Stomach (tissue), 9 donors: ENCODE results near the gene REPIN1. TPM values are rescaled to one million over a fixed set of nuclear protein-coding genes. Genes with fewer than 3 reads are reported as not detected.
A peak's percentile ranks its signal among the peaks of the same experiment; 100 is the strongest.

ENCODE experiments used
- DNase-seq, 2 donors: peaks; one replicate each; pipeline versions ENCODE4 v3.0.0 to v3.0.0-alpha.2; 2013 to 2019
- H3K27ac ChIP-seq, 5 donors: fragments of 200-600 bp in 4 of 5; sonication (generic) in 4 of 5; one replicate each; pipeline ENCODE4 v1.5.1; 2013 to 2019; ENCODE audit warnings: mild to moderate bottlenecking in 1 of 5, moderate library complexity in 1 of 5
- H3K27me3 ChIP-seq, 3 donors: fragments of 200-600 bp; sonication (generic); one replicate each; pipeline ENCODE4 v1.5.1; 2017 to 2019; ENCODE audit warnings: mixed run types in 1 of 3
- H3K36me3 ChIP-seq, 4 donors: fragments of 200-600 bp; sonication (generic); 1 replicate in 3 of 4; 2 replicates in 1 of 4; pipeline ENCODE4 v1.5.1; 2016 to 2019
- H3K4me1 ChIP-seq, 4 donors: fragments of 200-600 bp; sonication (generic); one replicate each; pipeline ENCODE4 v1.5.1; 2016 to 2019
- H3K4me3 ChIP-seq, 4 donors: fragments of 200-600 bp; sonication (generic) in 3 of 4; one replicate each; pipeline ENCODE4 v1.5.1; 2016 to 2019; ENCODE audit warnings: mild to moderate bottlenecking in 1 of 4
- H3K9me3 ChIP-seq, 4 donors: fragments of 200-600 bp; sonication (generic); one replicate each; pipeline ENCODE4 v1.5.1; 2016 to 2019
- EP300 ChIP-seq: sonication (generic); formaldehyde crosslinking; IDR thresholded peaks from one replicate; pipeline ENCODE4 v1.6.1; 2017; ENCODE audit warnings: antibody characterized with exemption
- POLR2A ChIP-seq, 4 donors: fragments of 450-650 bp; IDR thresholded peaks; one replicate each; pipeline ENCODE4 v1.6.1; 2016; ENCODE audit warnings: antibody characterized with exemption in 4 of 4, control low read depth in 2 of 4, mild to moderate bottlenecking in 1 of 4, moderate library complexity in 1 of 4
- POLR2AphosphoS5 ChIP-seq, 3 donors: sonication (generic); formaldehyde crosslinking; IDR thresholded peaks; one replicate each; pipeline ENCODE4 v1.6.1; 2016; ENCODE audit warnings: antibody characterized with exemption in 3 of 3
- WGBS, 5 donors: extraction: QIAGEN DNeasy Blood & Tissue Kit in 3 of 5; methylation state at CpG; one replicate each; pipeline versions ENCODE4 v1.1.5 to v1.1.7; 2013 to 2018; 5-methylcytosine and 5-hydroxymethylcytosine counted together
- intact Hi-C: fragments of 100-400 bp; cut with DNase I; formaldehyde crosslinking; loops from one replicate; pipeline ENCODE4 v1.15.1; 2023; ENCODE audit warnings: low total_unique reads
- polyA plus RNA-seq, 3 donors: library from polyadenylated mRNA; stranded (reverse); fragments of 200-250 nt; gene quantifications; one replicate each; pipeline ENCODE4 v1.2.3, GENCODE V29; 2013
- total RNA-seq, 5 donors: library from RNA; depleted of rRNA; stranded (reverse); fragments of >200 nt; gene quantifications; one replicate each; pipeline versions ENCODE4 v1.1.0 to v1.2.3, GENCODE V29; 2014 to 2016
- TF ChIP-seq, protein P1 (sequence below), 7 experiments: fragments of 450-650 bp in 4 of 7; fragments of 200-600 bp in 3 of 7; sonication (generic) in 3 of 7; IDR thresholded peaks; one replicate each; pipeline ENCODE4 v1.5.1; 2016 to 2019; ENCODE audit warnings: antibody characterized with exemption in 7 of 7, control low read depth in 2 of 7, mild to moderate bottlenecking in 1 of 7
- donor health status: healthy with polysubstance abuse.
- donor health status: Bipolar disorder and iron deficiency.
- donor health status: healthy.

Gene REPIN1
- total and polyA plus RNA-seq, 8 donors, result 35.9 to 298 (median 49.3) TPM

GRCh38 chr7:150365194-150365593 lies 3.4 kb upstream of the REPIN1 start:
- 86 to 95% (median 92%) methylated on average over 10 of the region's 10 CpGs for WGBS, 5 donors
- peaks cover 18 to 34% (median 22%) of the 10 kb centered on the region in 4 donors for H3K4me1 ChIP-seq
- H3K36me3 ChIP-seq, result no peaks in the 10 kb centered on the region
- no peak overlapping the region for H3K4me3 ChIP-seq
- H3K27ac ChIP-seq, result no peak overlapping the region
- H3K9me3 ChIP-seq, result no peaks in the 10 kb centered on the region
- intact Hi-C loops, result loop anchor here (10.0 kb wide), 1 partner anchor 50 kb away; no protein-coding TSS in a partner anchor
- no peak for TF ChIP-seq POLR2A (IDR thresholded peaks at IDR 0.05)
- no peak for TF ChIP-seq EP300
- TF ChIP-seq, protein P1, sequence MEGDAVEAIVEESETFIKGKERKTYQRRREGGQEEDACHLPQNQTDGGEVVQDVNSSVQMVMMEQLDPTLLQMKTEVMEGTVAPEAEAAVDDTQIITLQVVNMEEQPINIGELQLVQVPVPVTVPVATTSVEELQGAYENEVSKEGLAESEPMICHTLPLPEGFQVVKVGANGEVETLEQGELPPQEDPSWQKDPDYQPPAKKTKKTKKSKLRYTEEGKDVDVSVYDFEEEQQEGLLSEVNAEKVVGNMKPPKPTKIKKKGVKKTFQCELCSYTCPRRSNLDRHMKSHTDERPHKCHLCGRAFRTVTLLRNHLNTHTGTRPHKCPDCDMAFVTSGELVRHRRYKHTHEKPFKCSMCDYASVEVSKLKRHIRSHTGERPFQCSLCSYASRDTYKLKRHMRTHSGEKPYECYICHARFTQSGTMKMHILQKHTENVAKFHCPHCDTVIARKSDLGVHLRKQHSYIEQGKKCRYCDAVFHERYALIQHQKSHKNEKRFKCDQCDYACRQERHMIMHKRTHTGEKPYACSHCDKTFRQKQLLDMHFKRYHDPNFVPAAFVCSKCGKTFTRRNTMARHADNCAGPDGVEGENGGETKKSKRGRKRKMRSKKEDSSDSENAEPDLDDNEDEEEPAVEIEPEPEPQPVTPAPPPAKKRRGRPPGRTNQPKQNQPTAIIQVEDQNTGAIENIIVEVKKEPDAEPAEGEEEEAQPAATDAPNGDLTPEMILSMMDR (IDR thresholded peaks at IDR 0.05), result no peak
- TF ChIP-seq POLR2AphosphoS5 (IDR thresholded peaks at IDR 0.05), result no peak
- no peaks in the 10 kb centered on the region for H3K27me3 ChIP-seq
- DNase-seq, result no peak

DNA sequence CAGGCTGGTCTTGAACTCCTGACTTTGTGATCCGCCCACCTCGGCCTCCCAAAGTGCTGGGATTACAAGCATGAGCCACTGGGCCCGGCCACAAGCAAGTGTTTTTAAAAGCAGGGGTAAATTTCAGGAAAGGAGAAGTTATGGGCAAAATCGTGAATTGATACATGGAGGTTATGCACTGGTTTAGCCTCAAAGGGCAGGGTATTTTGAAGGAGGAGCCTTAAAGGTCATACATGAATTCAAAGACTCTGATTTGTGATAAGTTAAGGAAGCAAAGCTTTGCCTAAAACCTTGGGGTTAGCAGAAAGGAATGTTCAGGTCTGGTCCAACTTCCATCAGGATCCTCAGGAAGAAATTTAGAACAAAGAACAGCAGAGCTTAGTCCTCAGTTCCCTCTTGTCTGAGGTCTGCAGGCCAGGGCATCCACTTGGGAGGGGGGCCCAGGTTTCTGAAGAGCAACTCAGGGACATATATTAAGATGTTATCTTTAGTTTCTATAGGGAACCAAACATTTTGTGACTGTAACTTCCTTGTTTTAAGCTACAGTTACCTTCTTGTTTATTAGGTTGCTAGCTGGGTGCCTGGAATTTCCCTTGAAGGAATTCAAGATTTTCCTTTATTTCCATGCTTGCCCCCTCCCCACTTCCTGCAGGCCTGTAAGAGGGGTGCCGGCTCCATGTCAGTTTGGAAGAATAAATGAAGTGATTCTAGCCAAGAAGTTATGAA lies 2.8 kb upstream of the REPIN1 start:
- TF ChIP-seq EP300 (no peak), POLR2A (IDR thresholded peaks at IDR 0.05) (no peak), POLR2AphosphoS5 (IDR thresholded peaks at IDR 0.05) (no peak)
- TF ChIP-seq, protein P1 (IDR thresholded peaks at IDR 0.05), result no peak
- Histone ChIP-seq H3K4me3 (no peak overlapping the region), H3K9me3 (no peaks in the 10 kb centered on the region), H3K36me3 (peaks cover 0 to 2% (median 1%) of the 10 kb centered on the region in 4 donors), H3K27me3 (no peaks in the 10 kb centered on the region), H3K27ac (peak overlapping the region in 2 of 5 donors; percentile 12 to 14), H3K4me1 (peaks cover 24 to 36% (median 29%) of the 10 kb centered on the region in 4 donors)
- DNase-seq, result no peak
- intact Hi-C loops, result loop anchor here (10.0 kb wide), 1 partner anchor 49 kb away; no protein-coding TSS in a partner anchor
- 64 to 86% (median 80%) methylated on average over 5 of the region's 5 CpGs for WGBS, 5 donors

- H3K9me3 ChIP-seq, result no peaks in the 10 kb centered on the region
- DNase-seq, result no peak
- TF ChIP-seq, protein P1 (IDR thresholded peaks at IDR 0.05), result no peak
- no peak for TF ChIP-seq POLR2A (IDR thresholded peaks at IDR 0.05)
- TF ChIP-seq EP300, result no peak
- no peak for TF ChIP-seq POLR2AphosphoS5 (IDR thresholded peaks at IDR 0.05)
- intact Hi-C loops, result loop anchor here (10.0 kb wide), 1 partner anchor 47 kb away; no protein-coding TSS in a partner anchor
- peak overlapping the region; percentile 71 to 95 (median 84) for H3K4me3 ChIP-seq
- H3K27ac ChIP-seq, result peak overlapping the region; percentile 87 to 97 (median 94)
- H3K4me1 ChIP-seq, result peaks cover 31 to 54% (median 46%) of the 10 kb centered on the region in 4 donors
- H3K27me3 ChIP-seq, result no peaks in the 10 kb centered on the region
- H3K36me3 ChIP-seq, result peaks cover 16 to 21% (median 20%) of the 10 kb centered on the region in 4 donors
- WGBS, 5 donors, result 37 to 50% (median 45%) methylated on average over 8 of the region's 8 CpGs
These were observed 936 bp upstream of the REPIN1 start for GRCh38 chr7:150367677-150368095.

- Histone ChIP-seq H3K27me3 (no peaks in the 10 kb centered on the region), H3K36me3 (peaks cover 25 to 35% (median 34%) of the 10 kb centered on the region in 4 donors), H3K4me1 (peaks cover 31 to 68% (median 60%) of the 10 kb centered on the region in 4 donors), H3K27ac (peak overlapping the region; percentile 87 to 97 (median 94)), H3K4me3 (peak overlapping the region; percentile 71 to 95 (median 84)), H3K9me3 (no peaks in the 10 kb centered on the region)
- TF ChIP-seq POLR2AphosphoS5 (IDR thresholded peaks at IDR 0.05) (peak in 1 of 3 donors; percentile 48), EP300 (no peak)
- peak; percentile 63 to 88 for DNase-seq
- intact Hi-C loops, result loop anchor here (10.0 kb wide), 1 partner anchor 46 kb away; no protein-coding TSS in a partner anchor
- 0 to 1% (median 1%) methylated on average over 12 to 58 of the region's 58 CpGs for WGBS, 5 donors
These were observed 494 bp downstream of the REPIN1 start for GRCh38 chr7:150368884-150369747.
